ENCODE results near the gene P4HB.

Gene P4HB

DNA sequence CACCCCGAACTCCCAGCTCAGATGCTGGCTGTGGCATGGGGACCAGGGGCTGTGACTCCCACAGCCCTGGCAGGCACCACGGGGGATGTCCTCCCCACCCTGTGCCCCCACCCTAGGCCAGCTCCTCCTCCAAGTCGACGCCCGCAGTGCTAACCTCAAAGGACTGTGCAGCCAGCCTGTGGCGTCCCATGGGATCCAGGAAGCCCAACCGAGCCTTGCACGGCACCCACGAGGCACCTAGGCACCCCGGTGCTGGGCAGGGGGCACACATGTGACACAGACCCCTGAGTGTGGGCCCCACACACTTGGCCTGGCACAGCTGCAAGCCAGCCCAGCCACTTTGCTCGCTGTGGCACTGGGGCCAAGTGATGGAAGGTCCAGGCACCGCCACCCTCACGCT, 52.5 kb downstream of the P4HB start:
- no peak for DNase-seq

- DNase-seq = no peak
Measured at GRCh38 chr17:81807210-81807719, 53.1 kb downstream of the P4HB start.

- no peak for DNase-seq
Measured at GRCh38 chr17:81806461-81807209, 53.7 kb downstream of the P4HB start.

DNA sequence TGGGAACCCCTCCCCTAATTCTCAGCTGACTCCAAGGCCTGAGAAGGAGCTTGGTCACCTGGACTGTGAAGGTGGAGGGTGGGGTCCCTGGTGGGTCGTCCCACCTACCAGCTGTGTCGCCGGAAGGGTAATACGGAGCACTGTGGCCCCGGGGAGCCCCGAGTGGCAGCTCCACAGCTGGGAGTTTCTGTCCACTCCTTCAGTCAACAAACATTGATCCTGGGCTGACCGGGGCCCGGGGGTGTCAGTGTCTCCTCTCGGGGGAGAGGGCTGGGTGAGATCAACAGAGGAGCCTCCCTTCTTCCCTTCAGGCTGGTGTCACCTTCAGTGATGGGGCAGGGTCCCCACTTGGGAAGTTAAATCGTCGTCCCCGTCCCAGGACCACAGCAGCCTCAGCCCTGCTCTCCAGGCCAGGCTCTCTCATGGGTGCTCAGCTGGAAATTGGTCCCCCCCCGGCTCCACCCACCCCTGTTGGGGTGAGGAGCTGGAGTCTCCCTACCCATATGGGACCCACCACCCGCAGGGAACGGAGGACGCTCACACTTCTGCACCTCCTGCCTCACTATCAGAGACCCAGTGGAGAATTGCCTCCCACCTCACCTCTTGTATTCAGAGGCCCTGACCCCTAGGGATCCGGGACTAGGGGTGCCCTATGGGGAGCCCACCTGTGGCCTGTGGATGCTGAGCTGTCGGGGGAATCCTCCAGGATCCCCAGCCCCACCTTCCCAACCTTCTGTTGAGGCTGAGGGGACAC, 54.5 kb downstream of the P4HB start:
- no peak for DNase-seq

DNA sequence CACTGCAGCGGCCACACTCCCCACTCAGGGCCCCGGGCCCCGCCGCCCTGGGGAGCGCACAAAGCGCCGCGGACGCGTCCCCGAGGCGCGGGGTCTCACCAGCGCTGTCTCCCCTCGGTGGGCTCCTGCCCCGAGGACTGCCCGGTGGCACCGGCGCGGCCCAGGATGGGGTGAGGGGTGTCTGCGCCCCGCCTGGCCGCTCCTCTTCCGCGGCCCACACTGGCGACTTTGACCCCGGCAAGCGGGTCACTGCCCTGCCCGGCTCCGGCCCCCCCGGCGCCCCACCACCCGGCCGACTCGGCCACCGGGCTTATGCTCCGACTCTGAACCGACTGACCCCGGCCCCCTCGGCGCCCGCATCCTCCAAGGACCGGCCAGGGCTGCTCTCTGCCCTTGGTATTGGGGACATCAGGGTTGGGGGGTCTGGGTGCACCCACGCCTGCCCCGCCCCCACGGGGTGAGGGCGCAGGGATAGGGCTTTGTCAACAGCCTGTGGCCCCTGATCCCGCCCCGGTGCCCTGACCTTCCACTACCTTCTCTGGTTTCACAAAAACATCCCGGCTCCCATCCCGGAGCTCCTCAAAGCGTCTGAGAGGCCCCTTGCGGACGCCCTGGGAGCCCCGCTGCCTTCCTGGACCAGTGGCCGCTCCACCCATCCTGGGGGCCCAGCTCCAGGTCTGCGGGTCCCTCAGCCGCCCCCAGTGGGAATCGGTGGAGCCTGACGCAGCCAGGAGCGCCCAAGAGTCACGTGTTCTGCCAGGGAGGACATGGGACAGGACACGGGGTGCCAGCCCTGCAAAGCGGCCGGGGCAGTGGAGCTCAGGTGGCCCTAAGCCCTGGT, 55.6 kb downstream of the P4HB start:
- DNase-seq = no peak

DNA sequence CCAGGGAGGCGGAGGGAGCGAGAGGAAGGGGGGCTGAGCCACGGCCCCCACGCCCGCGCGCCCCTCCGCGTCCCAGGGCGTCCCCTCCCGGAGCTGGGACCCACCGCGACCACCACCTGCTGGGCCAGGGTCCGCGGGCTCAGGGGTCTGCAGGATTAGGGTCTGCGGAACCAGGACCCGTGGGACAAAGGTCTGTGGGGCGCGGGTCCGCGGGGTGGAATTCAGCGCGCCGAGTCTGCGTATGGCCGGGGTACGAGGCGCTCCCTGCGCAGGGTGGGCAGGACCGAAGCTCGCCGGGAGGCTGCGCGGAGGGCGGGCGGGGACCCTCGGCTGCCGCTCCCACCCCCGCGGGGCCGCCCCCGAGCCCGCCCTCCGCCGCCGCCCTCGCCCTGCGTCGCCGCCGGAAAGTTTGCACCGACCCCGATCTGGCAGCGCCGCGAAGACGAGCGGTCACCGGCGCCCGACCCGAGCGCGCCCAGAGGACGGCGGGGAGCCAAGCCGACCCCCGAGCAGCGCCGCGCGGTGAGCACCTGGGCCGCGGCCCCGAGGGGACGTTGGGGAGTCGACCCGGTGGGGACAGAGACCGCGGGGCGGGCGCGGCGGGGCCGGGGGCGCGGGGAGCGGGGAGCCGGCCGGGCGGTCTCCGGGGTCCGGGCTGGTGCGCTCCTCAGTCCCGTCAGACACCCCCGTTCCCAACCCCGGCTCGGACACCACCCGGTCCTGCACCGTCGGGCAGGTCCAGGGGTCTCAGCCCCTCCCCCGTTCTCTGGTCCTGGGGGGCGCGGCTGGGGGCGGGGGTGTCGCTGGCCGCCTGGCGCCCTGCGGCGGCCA, 56.4 kb downstream of the P4HB start, which contains the start of gene GCGR:
TSS of gene GCGR (plus strand) at position 423 of the 831 bp plus-strand sequence. CDS start 4,869 bp downstream, outside the sequence.
- no peak for DNase-seq

DNA sequence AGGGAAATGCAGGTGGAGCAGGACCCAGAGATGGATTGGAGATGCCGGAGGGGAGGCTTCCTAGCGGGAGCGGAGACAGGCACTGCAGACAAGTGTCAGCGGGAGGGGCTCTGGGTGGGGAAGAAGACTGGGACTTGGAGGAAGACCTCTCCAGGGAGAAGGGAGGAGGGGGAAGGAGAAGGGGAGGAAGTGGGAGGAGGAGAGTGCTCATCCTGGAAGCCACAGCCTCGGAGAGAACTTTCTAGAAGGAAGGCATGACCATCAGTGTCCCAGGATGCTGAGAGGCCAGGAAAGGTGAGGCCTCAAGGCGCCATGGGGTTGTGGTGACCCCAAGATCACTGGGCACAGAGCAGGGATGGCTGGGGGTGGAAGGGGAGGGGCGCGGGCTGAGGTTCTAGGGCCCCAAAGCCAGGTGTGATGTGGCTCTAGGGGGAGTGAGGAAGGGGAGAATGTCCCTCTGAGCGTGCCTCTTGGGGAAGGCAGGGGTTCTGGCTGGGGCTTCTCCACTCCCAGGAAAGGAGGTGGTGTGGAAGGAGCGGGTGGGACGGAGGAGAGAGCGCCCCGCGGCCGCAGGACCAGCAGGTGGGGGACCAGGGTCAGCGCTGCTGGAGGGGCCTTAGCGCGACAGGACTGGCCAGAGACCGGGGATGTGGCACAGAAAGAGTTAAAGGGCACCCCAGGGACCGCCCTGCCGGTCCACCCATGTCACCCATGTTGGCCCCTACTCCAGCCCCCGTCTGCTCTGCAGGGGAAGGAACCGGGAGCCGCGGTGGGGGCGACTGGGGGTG, 57.3 kb downstream of the P4HB start:
- DNase-seq = no peak

- no peak for DNase-seq
Measured at GRCh38 chr17:81802048-81802758, 58.1 kb downstream of the P4HB start.

DNA sequence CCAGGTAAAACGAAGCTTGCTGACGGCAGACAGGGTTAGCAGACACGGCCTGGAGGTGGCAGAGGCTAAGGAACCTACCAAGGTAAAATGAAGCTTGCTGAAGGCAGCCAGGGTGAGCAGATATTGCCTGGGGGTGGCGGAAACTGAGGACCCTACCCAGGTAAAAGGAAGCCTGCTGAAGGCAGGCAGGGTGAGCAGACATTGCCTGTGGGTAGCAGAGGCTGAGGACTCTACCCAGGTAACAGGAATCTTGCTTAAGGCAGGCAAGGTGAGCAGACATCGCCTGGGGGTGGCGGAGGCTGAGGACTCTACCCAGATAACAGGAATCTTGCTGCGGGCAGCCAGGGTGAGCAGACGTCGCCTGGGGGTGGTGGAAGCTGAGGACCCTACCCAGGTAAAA, 59.0 kb downstream of the P4HB start:
- no peak for DNase-seq

DNA sequence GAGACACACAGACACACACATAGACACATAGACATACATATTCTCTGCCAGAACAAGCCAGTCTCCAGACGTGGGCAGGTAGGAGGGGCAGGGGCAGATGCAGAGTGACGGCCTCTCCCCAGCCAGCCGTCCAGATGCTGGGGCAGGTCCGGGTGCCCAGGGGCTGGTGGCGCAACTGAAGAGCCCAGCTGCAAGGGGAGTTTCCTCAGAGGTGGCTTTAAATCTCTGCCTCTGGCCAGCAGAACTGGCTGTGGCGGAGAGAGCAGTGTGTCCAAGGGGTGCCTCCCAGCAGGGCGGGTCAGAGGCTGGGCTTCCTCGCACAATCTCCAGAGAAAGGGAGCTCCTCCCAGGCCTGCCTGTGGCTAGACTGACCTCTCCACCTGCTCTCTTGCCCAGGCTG, 65.8 kb downstream of the P4HB start:
- DNase-seq = no peak

DNA sequence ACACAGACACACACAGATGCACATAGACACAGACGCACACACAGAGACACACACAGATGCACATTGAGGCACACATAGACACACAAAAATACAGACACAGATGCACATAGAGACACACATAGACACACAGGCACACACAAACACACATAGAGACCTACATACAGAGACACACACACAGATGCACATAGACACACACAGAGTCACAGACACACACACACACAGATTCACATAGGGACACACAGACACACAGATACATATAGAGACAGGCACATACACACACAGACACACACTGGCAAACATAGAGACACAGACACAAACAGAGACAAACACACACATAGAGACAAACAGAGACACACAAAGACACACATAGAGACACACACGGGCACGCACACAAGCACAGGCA, 66.3 kb downstream of the P4HB start:
- DNase-seq = no peak
